Amniotic epithelial cell (primary cell): ENCODE data around the gene BTBD7.

Experiments used
- DNase-seq: peaks from one replicate; pipeline ENCODE4 v3.0.0-alpha.2; 2010; ENCODE audit warnings: low read depth

BTBD7 gene

DNA sequence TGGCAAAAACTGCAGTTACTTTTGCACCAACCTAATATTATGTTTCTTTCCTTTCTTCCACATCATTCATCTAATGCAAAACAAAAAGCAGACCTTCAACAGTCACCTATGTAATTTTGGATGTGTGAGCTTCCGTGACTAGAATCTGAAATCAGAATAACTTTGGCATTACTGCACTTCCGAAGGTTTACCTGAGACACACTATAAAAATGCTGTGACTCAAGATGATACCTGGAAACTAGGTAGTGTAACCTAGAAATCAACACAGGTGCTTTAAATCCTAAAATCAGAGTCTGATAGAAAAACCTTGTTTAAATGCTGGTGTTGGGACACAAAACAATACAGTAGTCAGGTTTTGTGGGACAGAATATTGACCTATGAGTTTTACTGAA, 2.2 kb downstream of the BTBD7 start:
- DNase-seq: no peak

DNA sequence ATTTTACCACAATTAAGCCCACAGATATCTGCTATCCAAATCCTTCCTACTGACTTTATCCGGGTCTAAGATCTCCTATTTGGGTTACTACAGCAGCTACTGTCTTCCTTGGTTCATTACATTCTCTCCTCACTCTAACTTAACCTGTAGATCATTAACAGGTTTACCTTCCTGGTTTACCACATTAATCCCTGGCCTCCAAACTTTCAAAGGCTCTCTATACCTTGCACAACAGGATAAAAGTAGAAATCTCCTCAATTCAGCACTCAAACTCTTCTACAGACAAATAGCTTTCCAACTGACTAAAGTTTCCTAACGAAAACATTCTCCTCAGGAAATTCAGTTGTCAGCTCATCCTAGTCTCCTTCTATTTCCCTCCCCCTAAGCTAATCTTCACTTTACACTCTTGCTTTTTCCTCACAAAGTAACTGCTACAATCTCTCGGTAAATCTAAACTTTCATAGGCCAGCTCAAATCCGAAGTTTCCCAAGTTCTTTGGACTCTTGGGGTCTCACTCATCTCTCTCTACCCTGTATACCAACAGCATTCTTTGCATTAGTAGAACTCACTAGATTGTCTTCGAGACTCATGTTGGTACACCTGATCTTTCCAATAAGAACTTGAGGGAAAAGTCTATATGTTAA, 2.7 kb downstream of the BTBD7 start:
- no peak for DNase-seq

DNA sequence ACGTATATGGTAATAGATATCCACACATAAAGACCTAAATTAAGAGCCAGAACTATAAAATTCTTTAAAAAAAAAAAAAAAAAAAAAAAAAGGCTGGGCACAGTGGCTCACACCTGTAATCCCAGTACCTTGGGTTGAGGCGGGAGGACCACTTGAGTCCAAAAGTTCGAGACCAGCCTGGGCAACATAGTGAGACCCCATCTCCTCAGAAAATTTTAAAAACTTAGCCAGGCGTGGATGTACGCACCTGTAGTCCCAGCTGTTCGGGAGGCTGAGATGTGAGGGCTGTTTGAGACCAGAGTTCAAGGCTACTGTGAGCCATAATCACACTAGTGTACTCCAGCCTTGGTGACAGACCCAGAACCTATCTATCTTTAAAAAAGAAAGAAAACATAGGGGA, 4.3 kb downstream of the BTBD7 start:
- DNase-seq: no peak

DNA sequence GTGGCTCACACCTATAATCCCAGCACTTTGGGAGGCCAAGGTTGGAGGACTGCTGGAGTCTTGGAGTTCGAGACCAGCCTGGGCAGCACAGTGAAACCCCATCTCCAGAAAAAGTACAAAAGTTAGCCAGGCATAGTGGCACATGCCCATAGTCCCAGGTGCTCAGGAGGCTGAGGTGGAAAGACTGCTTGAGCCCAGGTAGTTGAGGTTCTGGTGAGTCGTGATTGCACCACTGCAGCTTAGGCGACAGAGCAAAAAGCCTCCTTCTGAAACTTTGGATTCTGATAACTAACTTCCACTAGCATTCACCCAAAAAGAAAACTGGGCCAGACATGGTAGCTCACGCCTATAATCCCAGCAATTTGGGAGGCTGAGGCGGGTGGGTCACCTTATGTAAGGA, 6.6 kb downstream of the BTBD7 start:
- DNase-seq: no peak

DNA sequence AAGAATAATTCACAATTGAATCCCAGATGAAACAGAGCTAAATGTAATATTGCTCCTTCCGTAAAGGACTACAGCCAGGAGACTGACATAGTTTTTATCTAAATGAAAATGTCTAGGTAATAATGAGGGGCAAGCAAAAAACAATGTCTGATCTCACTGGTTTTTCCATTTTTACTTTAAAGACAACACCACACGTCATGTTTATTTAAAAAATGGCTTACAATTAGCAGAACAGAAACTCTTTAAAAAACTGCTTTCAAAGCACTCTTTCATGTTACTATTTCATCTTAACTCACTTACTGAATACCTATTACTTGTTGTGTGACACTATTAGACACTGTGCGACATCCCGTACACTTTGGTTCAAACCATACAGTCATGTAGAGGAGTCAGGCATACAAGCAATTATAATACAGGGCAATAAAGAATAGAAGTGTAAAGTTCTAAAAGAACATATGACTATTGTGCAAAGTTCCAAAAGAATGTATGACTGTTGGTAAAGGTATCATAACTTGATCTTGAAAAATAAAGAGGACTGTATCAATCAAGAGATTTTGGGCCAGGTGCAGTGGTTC, 9.1 kb downstream of the BTBD7 start:
- no peak for DNase-seq

DNA sequence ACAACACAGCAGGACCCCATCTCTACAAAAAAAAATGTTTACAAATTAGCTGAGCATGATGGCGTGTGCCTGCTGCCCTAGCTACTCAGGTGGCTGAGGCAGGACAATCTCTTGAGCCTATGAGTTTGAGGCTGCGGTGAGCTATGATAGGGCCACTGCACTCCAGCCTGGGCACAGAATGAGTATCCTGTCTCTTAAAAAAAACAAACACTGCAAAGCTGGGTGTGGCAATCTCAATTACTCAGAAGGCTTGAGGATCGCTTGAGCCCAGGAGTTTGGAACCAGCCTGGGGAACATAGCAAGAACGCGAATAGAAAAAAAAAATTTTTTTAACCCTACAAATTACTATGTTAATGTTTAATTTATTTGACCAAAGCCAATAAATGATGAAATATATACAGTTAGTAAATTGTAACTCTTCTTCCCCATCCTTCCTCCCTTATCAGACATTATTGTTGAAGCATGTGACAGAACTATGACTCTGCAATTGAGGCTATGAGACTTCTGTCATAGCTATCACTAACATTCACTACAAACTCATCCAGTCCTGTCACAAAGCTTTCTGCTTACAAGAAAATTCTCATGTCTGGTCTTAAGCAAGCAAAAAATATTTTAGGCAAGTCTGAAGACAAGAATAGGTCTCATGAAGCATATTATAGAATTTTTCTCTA, 9.8 kb downstream of the BTBD7 start:
- no peak for DNase-seq

DNA sequence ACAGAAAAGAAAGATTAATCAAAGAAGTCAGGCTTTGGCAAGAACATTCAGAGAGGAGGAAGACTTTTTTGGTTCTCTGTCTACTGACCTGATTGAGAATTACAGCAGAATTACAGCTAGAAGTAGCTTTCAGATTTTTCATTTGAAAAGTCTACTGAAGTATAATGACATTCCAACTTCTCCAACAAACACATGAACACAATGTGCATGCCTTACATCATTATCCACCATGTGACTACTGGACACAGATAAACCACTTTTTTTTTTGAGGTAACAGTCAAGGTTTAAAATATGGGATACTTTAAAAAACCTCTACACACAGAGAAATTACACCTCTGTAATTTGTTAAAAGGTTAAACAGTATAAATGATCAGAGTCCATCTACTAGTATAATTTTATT, 12.3 kb downstream of the BTBD7 start:
- DNase-seq: peak; percentile 33

DNA sequence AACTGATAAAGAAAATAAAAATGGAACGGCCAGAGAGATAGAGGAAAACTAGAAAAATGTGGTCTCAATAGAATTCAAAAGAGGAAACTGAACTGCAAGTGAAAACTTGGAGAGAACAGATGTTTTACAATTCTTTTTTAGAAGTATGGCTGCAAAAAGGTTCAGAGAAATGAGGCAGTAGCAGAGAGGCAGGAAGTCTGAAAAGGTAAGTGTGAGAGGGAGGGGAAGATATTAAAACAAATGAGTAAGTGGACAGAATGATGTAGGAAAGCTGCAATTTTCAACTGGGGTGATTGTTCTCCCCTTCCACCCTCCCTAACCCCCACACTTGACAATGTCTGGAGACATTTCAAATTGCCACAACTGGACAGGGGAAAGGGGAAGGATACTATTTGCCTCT, 12.9 kb downstream of the BTBD7 start:
- no peak for DNase-seq

DNA sequence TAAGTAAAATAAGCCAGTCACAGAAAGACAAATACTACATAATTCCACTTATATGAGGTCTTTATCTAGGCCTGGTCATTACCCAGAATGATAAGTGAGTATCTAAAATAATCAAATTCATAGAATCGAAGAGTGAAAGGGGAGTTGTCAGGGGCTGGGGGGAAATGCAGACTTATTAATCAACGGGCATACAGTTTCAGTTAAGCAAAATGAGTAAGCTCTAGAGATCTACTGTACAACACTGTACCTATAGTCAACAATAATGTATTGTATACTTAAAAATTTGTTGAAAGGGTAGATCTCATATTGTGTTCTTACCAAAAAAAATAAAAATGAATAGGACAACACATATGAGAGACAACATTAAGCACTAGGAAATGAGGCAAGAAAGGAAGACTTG, 13.3 kb downstream of the BTBD7 start:
- DNase-seq: no peak

DNA sequence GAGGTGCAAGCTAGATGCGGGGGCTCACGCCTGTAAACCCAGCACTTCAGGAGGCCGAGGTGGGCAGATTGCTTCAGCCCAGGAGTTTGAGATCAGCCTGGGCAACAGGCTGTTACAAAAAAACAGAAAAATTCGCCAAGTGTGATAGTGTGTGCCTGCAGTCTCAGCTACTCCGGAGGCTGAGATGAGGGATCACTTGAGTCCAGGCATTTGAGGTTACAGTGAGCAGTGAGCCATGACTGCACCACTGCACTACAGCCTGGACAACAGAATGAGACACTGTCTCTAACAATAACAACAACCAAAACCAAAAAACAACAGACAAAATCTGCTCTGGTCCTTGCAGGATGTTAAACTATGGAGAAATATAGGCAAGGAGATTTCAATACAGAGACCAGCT, 13.9 kb downstream of the BTBD7 start:
- peak; percentile 47 for DNase-seq

DNA sequence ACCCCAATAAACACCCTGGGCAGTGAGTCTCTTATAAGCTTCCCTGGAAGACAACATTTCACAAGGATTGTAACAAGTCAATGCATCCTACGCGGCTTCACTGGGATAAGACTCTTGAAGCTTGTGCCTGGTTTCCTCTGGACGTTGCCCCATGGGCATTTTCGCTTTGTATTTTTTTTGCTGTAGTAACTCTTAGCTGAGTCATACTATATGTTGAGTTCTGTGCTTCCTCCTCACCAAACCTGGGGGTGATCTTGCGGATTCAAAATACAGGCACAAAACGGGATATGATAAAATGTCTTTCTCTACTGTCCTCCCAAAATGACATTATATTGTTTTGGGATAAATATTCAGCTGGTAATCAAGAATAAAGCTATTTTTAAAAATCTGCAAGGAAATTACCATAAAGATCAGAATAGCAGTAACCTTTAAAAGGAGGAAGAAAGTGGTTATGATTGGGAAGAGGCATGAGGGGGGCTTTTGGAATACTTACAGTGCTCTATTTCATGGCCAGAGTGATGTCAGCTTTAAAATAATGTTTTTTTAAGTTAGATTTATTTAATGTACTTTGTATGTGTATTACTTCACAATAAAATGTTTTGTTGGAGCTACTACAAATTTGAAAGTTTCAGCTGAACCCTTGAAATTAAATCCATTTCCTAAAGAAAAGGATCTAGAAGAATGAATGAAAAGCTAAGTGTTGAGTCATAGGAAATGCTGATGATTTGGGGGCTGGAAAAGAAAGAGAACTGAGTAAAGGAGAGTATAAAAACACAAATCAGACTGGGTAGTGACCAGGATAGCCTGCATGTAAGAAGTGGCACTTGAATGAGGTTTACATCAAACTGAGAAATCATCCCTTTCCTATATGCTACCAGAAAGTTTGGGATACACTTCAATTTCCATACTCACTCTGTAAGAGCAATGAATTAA, 14.7 kb downstream of the BTBD7 start:
- DNase-seq: peak; percentile 83

DNA sequence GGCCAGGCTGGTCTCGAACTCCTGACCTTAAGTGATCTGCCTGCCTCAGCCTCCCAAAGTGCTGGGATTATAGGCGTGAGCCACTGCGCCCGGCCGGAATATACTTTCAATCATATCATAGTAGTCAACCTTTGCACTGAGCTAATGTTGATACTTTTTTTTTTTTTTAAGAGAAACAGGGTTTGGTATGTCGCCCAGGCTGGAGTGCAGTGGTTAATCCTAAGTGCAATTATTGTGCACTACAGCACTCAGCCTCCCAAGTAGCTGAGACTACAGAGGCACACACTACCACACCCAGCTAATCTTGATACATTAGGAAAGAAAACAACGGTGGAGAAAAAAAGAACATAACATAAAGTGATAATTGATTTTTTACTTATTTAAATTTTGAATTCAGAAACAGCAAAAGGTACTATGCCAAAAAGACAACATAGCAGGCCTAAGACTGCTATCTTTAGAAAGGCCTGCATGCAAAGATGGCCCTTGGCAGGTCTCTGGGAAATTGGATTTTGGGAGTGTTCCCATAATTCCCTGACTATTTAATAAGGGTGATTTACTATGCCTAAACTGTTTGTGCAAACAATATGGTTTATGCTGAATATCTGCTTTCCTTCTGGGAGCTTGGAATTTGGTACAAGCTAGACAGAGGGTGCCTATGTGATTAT, 15.5 kb downstream of the BTBD7 start:
- DNase-seq: no peak

DNA sequence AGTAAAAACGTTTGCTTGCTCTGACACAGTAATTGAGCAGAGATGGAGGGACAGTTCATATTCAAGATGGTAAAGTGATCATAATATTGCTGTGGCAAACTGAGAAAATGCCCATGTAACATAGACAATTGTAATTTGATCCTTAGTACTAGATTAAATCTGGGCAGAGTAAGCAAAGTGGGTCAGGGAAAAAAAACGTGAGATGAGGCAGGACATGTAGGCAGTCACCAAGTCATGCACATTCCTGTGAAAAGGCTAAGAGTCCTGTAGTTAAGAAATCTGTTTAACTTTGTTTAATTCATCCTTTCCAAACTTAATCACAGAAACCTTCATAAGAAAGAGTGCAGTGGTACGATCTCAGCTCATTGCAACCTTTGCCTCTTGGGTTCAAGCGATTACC, 16.1 kb downstream of the BTBD7 start:
- DNase-seq: peak; percentile 17

DNA sequence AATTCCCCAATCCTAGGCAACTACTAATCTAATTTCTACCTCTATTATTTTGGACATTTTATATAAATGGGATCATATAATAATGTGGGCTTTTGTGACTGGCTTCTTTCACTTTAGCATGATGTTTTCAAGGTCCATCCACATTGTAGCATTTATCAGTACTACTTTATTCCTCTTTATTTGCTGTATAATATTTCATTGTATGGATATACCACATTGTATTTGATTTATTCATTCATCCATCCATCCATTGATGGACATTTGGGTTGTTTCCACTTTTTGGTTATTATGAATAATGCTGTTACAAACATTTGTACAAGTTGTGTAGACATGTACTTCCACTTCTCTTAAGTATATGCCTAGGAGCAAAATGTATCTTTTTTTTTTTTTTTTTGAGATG, 17.3 kb downstream of the BTBD7 start:
- DNase-seq: no peak

DNA sequence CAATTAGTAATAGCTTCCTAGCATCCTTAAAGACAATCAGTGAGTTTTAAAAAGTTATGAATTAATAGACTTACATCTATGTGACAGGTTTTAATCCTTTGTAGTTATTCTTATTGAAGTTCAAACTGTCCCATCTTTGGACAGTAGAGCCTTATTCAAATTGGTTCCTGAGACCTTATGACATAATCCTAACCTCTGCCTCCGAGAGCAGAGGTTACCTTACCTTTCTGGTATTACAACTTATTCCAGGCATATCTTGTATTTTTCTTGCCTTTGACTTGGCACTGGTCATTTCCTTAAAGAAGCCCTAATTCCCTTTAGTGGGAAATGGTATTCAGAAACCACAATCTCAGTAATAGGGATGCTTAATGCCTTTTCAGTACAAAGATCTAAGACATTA, 21.8 kb downstream of the BTBD7 start:
- DNase-seq: no peak

DNA sequence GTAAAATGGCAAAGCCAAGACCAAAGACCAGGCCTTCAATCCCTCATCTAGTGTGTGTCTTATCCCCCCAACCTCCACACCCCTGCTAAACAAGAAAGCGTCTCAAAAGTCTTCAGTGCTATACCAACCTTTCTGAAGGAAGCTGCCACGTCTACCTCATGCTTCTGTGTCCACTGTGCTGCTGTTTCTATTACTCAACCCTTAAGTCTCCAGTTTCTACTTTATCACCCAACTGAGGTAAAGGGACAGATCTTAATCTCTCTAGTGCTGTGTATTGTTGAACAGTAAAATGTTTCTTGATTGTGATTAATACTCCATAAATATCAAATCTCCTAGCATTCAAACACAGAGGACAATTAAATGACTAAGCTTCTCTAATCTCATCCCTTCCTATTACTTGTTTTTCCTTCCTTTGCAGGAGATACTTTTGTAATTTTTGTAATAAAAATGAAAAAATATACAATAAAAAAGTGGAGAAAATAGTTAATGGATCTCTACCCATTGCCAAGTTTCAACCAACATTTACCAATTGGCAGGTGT, 23.3 kb downstream of the BTBD7 start:
- DNase-seq: no peak

DNA sequence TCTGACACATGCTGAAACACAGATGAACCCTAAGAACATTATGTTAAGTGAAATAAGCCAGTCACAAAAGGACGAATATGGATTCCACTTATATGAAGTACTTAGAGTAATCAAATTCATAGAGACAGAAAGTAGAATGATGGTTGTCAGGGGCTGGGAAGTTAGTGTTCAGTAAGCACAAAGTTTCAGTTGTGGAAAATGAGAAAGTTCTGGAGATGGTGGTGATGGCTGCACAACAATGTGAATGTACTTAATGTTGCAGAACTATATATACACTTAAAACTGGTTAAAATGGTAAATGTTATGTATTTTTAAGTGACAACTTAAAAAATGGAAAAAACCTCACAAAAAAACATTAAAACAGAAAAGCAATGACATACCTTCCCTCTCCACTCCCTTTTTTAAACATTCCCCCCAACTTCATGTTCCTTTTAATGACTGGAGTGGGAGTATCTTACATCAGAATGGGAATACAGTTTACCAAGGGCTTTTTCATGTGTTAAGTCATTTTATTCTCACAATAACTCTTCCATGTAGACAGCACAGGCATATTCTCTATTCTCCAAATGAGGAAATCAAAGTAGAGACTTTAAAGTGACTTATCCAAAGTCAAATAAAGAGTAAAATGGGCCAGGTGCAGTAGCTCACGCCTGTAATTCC, 24.0 kb downstream of the BTBD7 start:
- no peak for DNase-seq

DNA sequence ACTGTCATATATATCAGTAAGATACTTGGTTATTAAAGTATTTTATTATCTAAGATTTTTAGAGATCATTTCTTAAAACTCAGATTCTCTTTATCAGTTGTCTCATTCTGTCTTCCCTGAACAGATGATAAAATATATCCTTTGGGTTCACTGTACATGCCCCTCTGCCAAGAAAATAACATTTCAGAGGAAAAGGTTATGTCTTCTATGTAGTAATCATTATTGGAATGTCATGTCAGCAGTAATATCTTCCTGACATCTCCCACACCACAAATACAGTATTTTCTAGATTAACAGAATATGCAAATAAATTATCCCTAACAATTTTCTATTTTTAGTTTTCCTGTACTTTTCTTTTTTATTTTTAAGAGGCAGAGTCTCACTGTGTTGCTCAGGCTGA, 26.0 kb downstream of the BTBD7 start:
- DNase-seq: no peak

DNA sequence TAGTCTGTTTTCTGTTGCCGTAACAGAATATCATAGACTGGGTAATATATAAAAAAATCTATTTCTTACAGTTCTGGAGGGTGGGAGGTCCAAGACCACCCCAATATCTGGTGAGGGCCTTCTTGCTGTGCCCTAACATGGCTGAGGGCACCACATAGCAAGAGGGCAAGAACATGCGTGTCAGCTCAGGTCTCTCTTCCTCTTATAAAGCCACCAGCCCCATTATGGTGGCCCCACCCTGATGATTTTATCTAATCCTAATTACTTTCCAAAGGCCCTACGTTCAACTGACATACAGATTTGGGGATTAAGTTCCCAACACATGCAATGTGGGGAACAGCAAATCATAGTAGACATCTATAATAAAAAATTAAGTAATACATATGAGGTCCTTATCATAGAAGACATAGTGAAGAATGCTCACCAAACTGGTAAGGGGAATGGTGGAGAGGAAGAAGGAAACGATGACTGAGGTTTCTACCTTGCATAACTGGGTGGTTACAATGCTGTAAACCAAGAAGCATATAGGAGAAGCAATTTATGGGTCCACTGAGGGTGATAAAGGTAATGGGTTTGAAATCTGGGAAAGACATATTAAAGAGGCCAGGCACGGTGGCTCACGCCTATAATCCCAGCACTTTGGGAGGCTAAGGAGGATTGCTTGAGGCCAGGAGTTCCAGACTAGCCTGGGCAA, 27.0 kb downstream of the BTBD7 start:
- no peak for DNase-seq

DNA sequence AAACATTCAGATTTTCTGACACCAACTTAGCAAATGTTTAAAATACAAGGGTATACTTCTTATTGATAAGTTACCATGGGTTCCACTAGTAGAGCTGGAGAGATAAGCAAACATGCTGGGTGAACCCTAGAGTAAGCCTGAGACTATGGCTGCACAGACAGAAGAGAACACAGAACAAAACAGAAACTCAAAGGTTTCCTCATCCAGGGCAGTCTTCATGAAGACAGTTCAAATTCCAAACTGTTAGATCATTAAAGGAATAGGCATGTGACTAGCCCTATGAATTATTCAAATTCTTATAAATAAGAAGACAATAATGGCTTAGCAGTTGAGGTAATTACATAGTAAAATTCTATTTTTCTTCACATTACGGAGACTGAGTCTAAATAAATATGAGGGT, 28.1 kb downstream of the BTBD7 start:
- peak; percentile 60 for DNase-seq

DNA sequence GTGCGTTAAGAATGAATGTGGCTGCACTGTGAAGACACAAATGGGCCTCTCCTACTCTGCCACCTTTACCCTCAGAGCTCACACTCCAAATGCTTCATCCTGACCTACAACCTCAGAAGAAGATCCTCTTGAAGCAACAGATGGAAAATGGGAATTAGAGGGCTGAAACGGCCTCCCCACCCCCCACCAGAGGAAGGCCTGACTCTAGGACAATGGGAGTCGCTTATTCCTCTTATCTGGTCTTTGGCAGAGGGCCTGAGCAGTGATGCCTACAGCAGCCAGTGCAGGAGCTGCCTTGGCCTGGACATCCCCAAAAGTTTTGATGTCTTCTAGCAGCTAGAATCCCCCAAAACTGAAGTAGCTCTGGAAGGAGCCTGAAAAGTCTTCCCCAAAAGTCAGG, 29.2 kb downstream of the BTBD7 start:
- DNase-seq: peak; percentile 26
